ENCODE data around the gene BRAT1.
A peak's percentile ranks its signal among the peaks of the same experiment; 100 is the strongest.

BRAT1 gene

DNA sequence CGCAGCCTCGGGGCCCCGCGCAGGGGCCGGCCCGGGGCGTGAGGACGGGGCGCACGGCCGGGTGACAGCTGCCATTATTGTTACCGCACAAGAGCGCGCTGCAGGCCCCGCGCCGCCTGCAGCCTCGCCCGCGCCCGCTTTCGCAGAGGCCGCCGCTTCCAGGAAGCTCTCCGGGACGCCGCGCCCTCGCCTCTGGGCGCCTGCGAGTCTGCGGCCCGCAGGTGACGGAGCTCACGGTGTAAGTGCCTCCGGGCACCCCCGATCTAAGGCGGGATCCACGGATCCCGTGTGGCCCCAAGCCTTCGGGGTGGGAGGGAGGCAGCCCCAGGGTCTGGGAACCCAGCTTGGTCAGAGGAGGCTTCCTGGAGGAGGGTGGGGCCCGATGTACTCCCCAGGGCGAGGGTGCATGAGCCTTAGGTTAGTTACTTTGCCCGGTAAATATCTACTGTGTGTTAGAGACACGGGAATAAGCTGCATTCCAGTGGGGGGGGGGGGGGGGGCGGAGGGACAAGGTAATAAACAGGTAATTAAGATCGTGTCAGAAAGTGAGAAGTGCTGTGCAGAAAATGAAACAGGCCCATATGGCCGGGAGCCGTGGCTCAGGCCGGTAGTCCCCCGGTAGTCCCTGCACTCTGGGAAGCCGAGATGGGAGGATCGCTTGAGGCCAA, 4.1 kb upstream of the BRAT1 start:
- DNase-seq: no peak

DNA sequence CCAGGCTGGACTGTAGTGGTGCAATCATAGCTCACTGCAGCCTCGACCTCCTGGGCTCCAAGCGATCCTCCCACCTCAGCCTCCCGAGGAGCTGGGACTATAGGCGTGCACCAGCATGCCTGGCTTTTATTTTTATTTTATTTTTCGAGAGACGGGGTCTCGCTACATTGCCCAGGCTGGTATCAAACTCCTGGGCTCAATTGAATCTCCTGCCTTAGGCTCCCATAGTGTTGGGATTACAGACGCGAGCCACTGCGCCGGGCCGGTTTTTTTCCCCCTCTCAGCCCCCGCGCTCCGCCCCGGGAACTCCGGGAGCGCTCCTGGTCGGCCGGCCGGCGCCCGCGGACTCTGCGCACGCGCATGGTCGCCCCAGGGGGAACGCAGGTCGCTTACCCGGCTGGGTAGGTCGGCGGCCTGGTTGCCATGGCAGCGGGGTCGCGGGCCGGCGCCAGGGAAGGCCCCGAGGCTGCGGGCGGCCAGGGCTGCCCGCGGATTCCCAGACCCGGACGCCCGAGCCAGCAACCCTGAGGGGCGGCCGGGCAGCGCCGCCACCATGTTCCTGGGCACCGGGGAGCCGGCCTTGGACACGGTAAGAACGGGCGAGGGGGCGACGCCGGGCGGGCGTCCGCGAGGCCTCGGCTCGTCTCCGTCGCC, 3.4 kb upstream of the BRAT1 start, which contains the start of gene IQCE:
IQCE (plus strand) TSS at position 351 of the 654 bp plus-strand sequence; CDS start at position 554, 203 bp downstream.
- DNase-seq: peak; percentile 95

DNA sequence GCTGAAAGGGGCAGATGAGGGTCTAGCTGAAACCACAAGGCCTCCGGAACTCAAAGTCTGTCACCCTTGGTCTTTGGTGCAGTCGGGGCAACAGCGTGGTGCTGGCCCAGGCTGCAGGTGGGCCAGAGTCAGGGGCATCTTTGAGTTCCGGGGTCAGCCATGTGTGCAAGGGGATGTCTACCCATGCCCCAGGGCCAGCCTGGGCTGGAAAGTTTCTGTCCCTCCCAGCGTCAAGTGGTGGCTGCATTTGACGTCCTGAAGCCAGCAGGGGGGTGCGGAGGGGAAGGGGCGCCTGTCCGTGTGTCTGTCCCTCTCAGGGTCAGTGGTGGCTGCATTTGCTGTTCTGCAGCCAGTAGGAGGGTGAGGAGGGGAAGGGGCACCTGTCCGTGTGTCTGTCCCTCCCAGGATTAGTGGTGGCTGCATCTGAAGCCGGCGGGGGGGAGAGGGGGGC, 638 bp downstream of the BRAT1 start:
- DNase-seq: no peak

DNA sequence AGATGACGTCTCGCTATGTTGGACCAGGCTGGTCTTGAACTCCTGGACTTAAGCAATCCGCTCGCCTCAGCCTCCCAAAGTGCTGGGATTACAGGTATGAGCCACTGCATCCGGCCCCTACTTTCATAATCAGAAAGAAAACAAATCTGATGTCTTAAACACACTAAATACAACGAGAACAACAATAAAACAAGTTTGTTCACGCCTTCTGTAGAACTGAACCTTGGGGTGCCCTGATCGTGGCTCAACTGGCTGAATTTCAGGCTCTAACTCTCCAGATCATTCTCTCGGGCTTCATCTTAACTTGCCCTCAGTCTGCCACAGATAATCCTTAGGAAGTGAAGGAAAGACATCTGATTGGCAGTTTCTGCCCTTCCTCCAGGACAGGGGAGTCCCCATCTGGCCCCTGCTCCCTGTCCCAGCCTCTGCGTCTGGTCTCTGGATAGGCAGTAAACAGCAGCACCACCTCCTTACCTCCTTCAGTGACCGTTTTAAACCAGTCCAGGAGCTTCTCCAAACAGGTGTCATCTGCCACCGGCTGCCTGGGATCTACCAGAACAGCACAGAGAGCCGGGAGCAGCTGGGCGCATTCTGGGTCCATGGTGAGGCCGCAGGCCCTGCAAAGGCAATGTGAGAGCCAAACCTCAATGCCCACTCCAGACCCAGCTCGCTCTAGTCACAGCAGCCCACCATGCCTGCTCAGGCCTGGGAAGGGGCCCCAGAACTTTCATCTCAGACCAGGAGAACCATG, 1.3 kb downstream of the BRAT1 start:
- no peak for DNase-seq

DNA sequence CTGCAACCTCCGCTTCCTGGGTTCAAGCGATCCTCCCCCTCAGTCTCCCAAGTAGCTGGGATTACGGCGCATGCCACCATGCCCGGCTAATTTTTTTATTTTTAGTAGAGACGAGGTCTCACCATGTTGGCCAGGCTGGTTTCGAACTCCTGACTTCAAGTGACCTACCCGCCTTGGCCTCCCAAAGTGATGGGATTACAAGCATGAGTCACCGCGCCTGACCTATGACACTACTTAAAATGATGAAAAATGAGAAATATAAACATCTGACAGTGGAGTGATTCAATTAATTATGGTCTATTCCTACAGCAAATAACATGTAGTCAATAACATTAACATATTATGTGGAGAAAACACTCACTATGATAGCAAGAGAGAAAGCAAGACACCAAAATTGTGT, 2.2 kb downstream of the BRAT1 start:
- no peak for DNase-seq

DNA sequence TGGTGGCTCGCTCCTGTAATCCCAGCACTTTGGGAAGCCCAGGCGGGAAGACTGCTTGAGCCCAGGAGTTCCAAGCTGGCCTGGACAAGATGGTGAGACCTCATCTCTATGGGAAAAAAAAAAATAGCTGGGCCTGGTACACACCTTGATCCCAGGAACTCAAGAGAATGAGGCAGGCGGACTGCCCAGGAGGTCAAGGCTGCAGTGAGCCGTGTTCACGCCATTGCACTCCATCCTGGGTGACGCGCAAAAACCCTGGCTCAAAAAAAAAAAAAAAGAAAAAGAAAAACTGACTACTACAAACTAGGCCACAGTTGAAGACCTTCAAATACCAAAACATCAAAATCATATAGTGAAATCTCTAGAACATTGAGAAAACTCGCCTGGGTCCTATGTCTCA, 3.9 kb downstream of the BRAT1 start:
- no peak for DNase-seq

DNA sequence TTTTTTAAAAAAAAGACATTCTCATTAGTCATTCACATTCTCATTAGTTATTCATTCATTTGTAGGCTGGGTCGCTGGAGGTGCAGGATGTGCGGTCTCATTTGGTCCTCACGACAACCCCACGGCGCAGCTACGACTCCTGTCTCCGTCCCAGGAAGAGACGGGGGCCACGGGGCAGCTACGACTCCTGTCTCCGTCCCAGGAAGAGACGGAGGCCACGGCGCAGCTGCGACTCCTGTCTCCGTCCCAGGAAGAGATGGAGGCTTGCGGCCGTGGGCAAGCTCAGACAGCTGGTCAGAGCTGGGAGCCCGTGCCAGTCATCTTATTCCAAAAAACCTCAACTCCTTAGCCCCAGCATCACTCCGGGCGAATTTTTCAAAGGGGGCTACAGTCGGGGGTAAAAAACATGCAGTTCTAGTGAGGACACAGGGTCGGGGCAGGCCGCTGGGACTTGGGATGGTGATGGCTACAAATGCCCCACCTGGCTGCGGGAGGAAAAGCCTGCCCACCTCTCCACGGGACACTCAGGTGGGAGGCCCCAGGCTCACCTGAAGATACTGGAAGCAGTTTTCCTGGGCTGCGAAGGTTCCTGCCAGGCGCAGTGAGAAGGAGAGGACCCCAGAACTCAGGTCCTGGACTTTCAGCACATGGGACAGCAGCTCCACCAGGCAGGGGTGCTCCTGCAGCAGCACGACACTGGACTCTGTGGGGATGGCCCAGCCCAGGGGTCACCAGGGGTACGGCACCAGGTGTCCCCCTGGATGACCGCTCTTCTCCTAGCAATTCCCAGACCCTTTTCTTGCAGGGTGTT, 8.3 kb downstream of the BRAT1 start:
- DNase-seq: no peak

DNA sequence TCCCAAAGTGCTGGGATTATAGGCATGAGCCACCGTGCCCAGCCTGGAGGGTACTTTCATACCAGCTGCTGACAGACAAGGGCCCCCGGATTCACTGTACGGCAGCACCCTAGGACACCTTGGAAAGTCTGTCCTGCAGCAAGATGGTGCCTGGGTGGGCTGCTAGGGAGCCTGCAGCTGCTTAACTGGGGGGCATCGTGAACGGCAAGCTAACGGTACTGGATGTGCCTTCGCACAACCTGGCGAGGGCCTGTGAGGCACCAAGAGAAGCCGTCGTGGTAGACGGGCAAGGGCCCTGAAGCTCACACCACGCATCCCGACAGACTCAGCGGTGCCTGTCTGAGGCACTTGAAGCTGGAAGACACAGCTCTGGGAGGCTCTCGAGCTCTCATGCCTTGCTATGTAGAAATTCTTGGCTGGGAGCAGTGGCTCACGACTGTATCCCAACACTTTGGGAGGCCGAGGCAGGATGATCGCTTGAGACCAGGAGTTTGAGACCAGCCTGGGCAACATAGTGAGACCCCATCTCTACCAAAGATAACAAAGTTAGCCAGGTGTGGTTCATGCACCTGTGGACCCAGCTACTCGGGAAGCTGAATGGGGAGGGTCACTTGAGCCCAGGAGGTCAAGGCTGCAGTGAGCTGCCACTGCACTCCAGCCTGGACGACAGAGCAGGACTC, 9.4 kb downstream of the BRAT1 start:
- no peak for DNase-seq

DNA sequence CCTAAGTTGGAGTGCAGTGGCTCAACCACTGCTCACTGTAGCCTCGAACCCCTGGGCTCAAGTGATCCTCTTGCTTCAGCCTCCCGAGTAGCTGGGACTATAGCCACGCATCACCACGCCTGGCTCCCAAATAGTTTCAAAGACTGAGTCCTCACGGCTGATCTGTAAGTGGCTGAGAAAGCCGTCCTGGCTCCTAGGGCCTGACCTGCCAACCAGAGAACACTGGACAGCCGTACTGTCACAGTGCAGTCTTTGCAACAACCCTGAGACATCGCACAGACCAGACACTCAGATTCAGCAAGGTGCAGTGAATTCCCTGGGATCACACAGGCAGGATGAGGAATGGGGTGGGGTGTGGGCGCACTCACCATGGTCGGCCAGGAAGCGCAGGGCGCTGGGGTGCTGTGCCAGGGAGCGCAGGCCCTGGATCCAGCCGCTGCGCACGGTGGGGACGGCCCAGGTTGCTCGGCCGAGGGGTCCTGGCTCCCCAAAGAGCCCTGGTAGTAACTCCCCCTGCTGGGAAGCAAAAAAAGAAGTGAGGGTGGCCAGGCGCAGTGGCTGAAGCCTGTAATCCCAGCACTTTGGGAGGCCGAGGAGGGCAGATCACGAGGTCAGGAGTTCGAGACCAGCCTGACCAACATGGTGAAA, 10.7 kb downstream of the BRAT1 start:
- peak; percentile 17 for DNase-seq

DNA sequence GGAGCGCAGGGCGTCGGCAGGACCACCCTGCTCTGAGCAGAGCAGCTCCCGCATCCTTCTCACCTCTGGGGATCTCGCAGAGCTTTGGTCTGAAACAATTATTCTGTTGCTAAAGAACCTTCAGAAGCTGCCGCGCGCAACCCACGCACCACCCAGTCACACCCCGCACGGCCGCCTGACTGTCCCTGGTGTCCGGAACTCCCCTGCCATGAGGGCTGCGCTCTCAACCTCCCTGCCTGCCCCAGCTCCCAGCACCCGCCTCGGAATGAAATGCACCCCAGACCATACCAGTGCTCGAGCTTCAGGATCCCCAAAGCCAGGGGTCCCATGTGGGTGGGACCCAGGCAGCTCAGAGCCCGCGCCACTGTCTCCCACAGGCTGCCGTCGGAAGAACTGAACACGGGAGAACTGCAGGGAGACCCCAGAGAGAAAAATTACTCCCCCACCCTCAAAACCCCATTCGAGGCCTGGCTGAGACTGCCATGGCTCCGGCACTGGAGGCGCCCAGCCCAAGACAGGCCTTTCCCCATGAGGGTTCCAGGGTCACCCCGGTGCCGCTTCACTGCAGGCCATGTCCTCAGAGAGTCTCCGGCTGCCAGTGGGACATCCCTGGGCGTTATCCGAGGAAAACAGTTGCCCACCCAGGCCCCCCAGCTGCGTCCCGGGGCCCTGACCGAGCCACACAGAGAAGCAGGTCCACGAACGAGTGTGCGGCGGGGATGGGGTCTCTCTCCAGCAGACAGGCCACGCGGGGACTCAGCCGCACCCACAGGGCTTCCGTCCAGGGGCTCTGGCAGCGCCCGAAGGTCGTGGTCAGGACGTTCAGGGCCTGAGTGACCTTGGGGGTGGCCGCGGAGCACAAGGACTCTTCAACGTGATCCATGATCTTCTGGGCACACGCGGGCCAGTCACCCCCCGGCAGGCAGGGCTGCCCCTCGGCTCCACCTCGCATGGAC, 12.1 kb downstream of the BRAT1 start:
- DNase-seq: peak; percentile 20

DNA sequence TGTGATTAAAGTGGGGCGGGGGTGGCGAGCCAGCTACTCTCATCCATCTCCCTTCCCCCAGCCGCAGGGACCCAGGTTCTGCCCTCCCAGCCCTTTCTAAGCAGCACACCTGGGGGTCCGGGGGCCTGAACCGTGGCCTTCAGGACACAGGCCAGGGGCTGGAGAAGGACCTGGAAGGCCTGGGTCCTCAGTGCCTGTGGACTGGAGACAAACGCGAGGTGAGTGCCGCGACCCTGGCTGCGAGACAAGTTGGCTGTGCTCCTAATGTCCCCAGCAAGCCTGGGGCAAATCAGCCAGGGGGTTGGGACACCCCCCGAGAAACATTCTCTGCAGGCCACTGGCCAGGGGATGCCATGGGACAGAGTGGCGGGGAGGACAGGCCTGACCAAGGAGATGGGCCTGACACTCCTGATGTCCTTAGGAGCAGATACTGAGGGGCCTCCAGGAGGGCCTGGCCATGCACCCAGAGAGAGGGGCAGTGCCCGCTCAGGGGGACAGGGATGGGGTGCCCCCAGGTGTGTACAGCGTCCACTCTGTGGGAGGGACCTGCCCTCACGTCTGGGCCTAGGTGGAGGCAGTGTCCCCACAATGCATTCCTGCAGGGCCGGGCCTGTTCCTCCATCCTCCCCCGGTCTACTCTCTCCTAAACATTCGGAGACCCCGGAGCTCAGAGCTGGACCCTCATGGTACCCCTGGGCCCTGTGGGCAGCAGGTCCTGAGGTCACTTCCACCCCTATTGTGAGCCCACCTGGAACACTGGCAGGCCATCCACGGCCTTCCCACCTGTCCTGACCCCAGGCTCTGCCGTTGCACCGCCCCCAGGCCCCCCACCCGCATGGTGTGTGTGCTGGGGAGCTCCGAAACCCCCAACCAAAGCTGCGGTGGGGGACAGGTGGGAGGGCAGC, 13.1 kb downstream of the BRAT1 start:
- peak; percentile 18 for DNase-seq

DNA sequence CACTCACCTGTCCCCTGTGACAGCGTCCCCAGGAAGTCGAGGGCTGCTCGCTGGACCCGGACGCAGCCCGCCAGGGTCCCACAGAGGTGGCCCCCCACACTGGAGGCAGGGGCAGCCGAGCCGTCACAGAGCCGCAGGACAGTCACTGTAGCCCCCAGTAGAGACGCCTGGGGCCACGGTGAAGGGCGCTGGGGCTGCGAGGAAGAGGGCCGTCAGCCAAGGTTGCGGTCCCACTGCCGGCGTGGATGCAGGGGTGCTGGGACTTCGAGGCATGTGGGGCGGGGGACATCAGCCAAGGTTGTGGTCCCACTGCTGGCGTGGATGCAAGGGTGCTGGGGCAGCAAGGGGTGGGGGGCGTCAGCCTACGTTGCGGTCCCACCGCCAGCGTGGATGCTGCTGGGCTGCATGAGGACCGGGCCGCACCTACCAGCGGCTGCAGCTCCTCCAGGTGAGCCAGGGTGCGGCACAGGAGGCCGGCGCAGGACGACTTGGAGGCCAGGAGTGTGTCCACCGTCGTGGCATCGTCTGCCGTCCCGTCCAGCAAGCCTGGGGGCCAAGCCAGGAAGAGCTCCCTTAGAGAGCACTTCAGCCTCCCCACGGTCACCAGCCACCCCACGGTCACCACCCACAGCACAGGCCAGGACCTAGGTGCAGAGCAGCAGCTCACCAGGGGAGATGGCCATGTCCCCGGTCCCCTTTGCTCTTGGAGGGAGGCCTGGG, 13.9 kb downstream of the BRAT1 start:
- no peak for DNase-seq

DNA sequence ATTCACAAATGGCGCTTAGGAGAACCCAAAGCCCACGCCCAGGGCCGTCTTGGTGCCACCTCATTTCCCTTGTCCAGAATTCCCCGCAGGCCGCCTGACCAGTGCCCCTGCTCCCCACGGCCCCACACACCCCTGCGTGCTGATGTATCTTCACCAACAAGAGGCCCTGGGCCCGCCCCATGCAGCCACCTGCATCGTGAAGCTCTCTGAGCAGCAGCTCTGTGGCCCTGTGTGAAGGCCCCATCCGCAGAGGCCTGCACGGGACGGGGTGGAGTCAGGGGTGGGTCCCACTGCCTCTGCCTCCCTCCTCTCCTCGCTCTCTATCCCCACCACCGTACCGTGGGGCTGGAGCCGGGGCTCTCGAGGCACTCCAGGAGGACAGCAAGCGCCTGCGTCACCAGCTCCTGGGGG, 14.7 kb downstream of the BRAT1 start:
- DNase-seq: peak; percentile 19

DNA sequence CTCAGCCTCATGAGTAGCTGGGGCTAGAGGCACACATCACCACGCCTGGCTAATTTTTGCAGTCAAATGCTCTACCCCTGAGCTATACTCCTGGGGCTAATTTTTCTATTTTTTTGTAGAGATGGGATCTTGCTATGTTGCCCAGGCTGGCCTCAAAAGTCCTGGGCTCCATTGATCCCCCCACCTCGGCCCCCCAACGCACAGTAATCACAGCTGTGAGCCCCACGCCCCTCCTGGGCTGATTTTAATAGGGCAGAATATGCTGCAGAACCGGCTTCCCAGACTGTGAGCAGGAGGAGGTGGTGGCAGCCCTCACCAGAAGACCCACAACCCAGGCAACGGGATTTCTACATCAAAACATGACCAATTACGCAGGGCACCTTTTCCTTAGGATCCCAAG, 15.2 kb downstream of the BRAT1 start:
- DNase-seq: no peak

DNA sequence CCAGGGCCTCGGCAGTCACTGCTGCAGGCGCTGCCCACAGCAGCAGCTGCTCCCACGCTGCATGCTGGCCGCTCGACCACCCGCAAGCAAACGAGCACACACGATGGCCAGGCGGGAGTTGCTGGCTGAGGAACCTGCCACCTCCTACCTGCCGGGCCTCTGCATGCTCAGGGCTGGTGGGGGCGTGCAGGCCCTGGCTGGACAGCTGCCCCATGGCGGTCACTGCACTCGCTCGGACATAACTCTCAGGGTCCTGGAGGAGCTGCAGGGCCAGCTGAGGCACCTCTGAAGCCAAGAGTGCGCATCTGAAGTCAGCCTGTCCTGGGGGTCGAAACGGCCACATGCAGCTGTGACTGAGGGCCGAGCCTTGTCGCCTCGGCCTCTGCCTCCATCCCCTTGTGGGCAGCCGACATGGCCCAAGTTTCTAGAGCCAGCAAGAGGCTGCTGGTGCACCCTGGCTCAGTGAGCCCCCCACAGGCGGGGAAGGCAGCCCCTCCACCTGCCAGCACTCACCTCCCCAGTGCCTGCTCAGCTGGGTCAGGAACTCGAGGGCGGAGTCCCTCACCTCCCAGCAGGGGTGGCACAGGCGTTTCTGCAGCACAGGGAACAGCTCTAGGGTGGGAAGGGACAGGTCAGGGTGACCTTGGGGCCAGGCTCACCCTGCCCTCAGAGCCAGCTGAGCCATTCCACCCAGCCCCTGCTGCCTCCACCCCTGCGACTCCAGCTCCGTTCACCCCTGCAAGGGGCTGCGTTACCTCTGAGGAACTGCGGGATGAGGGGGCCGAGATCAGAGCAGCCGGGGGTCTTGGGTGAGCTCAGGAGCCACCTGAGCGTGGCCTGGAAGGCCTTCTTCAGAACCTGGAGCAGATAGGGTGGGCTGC, 16.1 kb downstream of the BRAT1 start:
- no peak for DNase-seq

DNA sequence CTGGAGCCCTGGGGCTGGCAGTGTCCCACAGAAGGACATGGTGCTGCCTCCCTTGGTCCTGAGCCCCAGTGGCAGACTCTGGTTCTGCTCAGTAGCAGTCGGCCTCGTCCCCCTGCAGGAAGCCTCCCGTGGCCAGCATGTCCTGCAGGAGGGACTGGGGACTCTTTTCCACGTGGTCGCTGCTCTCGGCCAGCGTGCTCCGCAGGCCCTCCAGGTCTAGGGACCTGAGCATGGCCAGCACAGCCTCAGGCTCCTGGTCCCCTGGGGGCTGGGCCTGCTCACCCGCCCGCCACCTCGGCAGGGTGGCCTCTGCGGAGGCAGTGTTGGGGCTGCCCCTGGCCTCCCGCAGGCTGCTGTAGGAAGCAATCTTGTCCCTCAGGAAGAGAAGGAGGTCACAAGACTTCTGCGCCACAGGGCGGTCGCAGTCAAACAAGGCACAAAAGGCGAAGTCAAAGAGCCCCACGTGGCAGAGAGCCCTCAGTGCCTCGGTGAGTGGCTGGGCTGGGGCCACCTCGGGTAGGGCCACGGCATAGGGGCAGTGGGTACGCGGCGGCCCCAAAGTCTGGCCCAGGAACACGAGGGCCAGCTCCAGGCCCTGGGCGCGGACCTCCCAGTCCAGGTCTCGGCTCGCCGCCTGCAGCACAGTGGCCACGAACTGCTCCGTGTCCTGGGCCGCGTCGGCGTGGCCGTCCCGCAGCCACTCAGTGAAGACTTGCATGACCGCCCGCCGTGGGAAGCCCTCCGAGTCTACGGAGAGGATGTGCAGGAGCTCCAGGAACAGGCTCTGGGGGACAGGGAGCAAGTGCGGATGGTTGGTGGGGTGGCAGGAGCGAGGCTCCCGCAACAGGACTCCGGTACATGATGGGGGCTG, 17.1 kb downstream of the BRAT1 start:
- peak; percentile 21 for DNase-seq
